Kidney (tissue), 14 donors: Measurements from ENCODE around the gene HSPB1. TPM values are rescaled to one million over a fixed set of nuclear protein-coding genes. Genes with fewer than 3 reads are reported as not detected.

ENCODE experiments used
- DNase-seq, 5 donors: peaks; one replicate each; pipeline ENCODE4 v3.0.0-alpha.2; 2013 to 2020
- FAIRE-seq: peaks from 2 replicates; lab custom pipeline; 2012; peaks lifted over from hg19 to GRCh38; lab: Jason Lieb, UNC
- H3K27ac ChIP-seq, 2 donors: one replicate each; pipeline ENCODE4 v1.7.0; 2013; ENCODE audit warnings: low read depth in 2 of 2, low read length in 2 of 2, inconsistent platforms in 1 of 2
- H3K27me3 ChIP-seq: one replicate; pipeline ENCODE4 v1.7.1; 2013; ENCODE audit warnings: low read length, inconsistent platforms; ENCODE audit not compliant: control insufficient read depth, insufficient read depth
- H3K36me3 ChIP-seq, 3 donors: one replicate each; pipeline versions ENCODE4 v1.7.0 to v1.7.1; 2013; ENCODE audit warnings: low read length in 3 of 3, control low read depth in 1 of 3, inconsistent platforms in 1 of 3; ENCODE audit not compliant: insufficient read depth in 3 of 3, control insufficient read depth in 2 of 3
- H3K4me1 ChIP-seq, 3 donors: one replicate each; pipeline versions ENCODE4 v1.7.0 to v1.7.1; 2013; ENCODE audit warnings: low read length in 3 of 3, inconsistent platforms in 1 of 3, low read depth in 1 of 3; ENCODE audit not compliant: control insufficient read depth in 2 of 3, insufficient read depth in 2 of 3
- H3K4me3 ChIP-seq, 3 donors: one replicate each; pipeline versions ENCODE4 v1.7.0 to v1.8.1; 2013; ENCODE audit warnings: low read length in 3 of 3, control low read depth in 1 of 3, inconsistent platforms in 1 of 3
- H3K9ac ChIP-seq, 3 donors: one replicate each; pipeline versions ENCODE4 v1.7.0 to v1.7.1; 2013; ENCODE audit warnings: low read length in 3 of 3, control low read depth in 1 of 3, inconsistent platforms in 1 of 3
- H3K9me3 ChIP-seq, 3 donors: one replicate each; pipeline versions ENCODE4 v1.7.0 to v1.7.1; 2013; ENCODE audit warnings: low read length in 3 of 3, control low read depth in 1 of 3, inconsistent platforms in 1 of 3; ENCODE audit not compliant: control insufficient read depth in 2 of 3, insufficient read depth in 1 of 3
- intact Hi-C: fragments of 100-400 bp; cut with DNase I; formaldehyde crosslinking; loops from one replicate; pipeline ENCODE4 v1.11.1; 2022
- polyA plus RNA-seq: library from polyadenylated mRNA; stranded (reverse); fragments of 350-450 nt; fragmentation: Illumina TruSeq; extraction: RNeasy Lipid Tissue Mini Kit (QIAGEN cat#74804); gene quantifications from one replicate; pipeline ENCODE4 v1.2.3, GENCODE V29; 2014; ENCODE audit warnings: low read depth, low replicate concordance; ENCODE audit not compliant: insufficient read depth
- total RNA-seq: library from RNA; stranded (reverse); fragmentation: NEBNext Ultra II Directional; extraction: Animal tissue kit (Norgen Biotek cat#: 25700); gene quantifications from one replicate; pipeline ENCODE4 v1.2.1, GENCODE V29; 2021
- TF ChIP-seq, protein P1 (sequence below): IDR thresholded peaks from 3 replicates; pipeline ENCODE4 v1.5.1; 2012; ENCODE audit warnings: mild to moderate bottlenecking, moderate library complexity, borderline replicate concordance; ENCODE audit not compliant: insufficient read depth; ENCODE audit errors: extremely low read depth
- donor health status: control.
- donor health status: control.
- donor health status: control.
- donor health status: control.
- donor health status: control.
- donor health status: DM: yes; HTN: yes; CAD: no.
- donor health status: Normal renal cell carcinoma (clear cell type).

Gene HSPB1
- total and polyA plus RNA-seq, 2 donors from 2014 or later, result 1,012 to 1,561 TPM

DNA sequence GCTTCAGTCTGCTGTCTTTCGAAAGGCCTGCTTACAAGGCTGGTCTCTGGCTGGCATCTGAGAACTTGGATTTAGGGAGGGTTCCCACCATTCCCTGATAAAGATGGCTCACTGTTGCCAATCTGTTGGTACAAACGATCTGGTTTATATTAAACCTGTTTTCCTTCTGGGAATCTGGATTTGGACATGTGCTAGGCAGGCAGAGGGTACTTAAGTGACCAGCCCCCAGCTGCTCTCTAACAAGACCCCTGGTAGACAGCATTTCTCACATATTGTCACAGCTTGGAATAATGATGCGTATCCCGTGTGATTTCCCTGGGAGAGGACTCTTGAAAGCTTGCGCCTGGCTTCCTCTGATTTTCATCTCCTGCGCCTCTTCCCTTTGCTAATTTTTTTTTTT lies 34.7 kb downstream of the HSPB1 start:
- TF ChIP-seq, protein P1, sequence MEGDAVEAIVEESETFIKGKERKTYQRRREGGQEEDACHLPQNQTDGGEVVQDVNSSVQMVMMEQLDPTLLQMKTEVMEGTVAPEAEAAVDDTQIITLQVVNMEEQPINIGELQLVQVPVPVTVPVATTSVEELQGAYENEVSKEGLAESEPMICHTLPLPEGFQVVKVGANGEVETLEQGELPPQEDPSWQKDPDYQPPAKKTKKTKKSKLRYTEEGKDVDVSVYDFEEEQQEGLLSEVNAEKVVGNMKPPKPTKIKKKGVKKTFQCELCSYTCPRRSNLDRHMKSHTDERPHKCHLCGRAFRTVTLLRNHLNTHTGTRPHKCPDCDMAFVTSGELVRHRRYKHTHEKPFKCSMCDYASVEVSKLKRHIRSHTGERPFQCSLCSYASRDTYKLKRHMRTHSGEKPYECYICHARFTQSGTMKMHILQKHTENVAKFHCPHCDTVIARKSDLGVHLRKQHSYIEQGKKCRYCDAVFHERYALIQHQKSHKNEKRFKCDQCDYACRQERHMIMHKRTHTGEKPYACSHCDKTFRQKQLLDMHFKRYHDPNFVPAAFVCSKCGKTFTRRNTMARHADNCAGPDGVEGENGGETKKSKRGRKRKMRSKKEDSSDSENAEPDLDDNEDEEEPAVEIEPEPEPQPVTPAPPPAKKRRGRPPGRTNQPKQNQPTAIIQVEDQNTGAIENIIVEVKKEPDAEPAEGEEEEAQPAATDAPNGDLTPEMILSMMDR, result no peak
- no peaks in the 10 kb centered on the region for H3K9me3 ChIP-seq
- no peaks in the 10 kb centered on the region for H3K36me3 ChIP-seq
- no peak overlapping the region for H3K4me3 ChIP-seq
- DNase-seq (no peak), FAIRE-seq (no peak)
- H3K9ac ChIP-seq, result no peak overlapping the region
- no peak overlapping the region for H3K27ac ChIP-seq
- H3K27me3 ChIP-seq, result no peaks in the 10 kb centered on the region
- intact Hi-C loops, result no loop called here
- peaks cover 0 to 14% (median 13%) of the 10 kb centered on the region in 3 donors for H3K4me1 ChIP-seq

DNA sequence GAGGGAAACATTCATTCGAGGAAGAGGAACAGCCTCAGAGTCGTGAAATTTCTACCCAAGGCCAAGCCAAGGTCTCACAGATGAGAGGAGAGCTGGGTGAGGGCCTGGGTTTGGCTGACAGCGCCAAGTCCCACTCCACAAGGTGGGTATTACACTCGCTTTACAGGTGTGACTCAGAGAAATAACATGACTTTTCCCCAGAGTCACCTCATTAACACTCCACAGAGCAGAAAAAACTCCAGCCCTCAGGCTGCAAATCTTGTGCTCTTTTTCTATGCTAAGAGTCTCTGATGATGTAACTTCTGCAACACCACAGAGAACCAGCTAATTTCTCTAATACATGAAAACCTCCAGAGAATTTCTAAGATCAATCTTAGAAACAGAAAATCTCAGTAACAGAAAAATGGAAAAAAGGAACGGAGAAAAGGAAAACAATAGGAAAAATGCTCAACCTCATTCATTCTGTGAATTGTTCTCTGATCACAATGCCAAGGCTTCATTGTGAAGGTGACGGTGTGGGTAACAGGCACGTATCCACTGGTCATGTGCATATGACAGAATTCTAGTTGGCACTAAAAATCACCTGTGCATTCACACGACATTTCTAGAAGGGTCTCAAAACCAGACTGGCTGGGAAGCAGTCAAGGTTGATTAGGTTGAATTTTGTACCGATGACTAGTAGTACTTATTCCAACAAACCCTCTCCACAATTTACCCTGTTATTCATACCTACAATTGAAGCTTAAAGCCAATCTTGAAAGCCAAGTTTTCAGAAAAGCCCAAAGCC lies 36.0 kb downstream of the HSPB1 start:
- Histone ChIP-seq H3K36me3 (peaks cover 0 to 5% (median 3%) of the 10 kb centered on the region in 3 donors), H3K4me3 (no peak overlapping the region), H3K27me3 (no peaks in the 10 kb centered on the region), H3K9me3 (no peaks in the 10 kb centered on the region), H3K4me1 (peaks cover 0 to 11% (median 5%) of the 10 kb centered on the region in 3 donors), H3K9ac (no peak overlapping the region), H3K27ac (no peak overlapping the region)
- TF ChIP-seq, protein P1, result no peak
- no peak for DNase-seq
- FAIRE-seq, result no peak
- intact Hi-C loops, result no loop called here

DNA sequence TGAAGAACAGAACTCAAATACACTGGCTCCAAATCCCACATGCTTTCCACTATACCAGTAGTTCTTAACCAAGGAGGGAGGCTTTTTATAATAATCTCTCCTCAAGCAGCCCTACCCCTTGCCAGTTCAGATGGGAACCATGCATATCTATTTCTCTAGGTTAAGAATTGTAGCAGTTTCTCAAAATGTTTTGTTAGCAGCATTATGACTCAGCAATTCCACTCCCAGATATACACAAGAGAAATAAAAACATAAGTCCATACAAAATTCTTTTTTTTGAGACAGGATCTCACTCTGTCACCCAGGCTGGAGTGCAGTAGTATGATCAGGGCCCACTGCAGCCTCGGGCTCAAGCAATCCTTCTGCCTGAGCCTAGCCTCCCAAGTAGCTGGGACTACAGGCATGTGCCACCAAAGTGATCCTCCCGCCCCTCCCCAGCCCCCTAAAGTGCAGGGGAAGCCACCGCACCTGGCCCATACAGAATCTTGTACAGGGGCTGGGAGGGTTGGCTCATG lies 38.2 kb downstream of the HSPB1 start:
- H3K27ac ChIP-seq, result no peak overlapping the region
- peaks cover 0 to 4% (median 0%) of the 10 kb centered on the region in 3 donors for H3K4me1 ChIP-seq
- H3K36me3 ChIP-seq, result peaks cover 0 to 12% (median 10%) of the 10 kb centered on the region in 3 donors
- H3K27me3 ChIP-seq, result no peaks in the 10 kb centered on the region
- no peaks in the 10 kb centered on the region for H3K9me3 ChIP-seq
- no peak overlapping the region for H3K9ac ChIP-seq
- FAIRE-seq (no peak), DNase-seq (no peak)
- H3K4me3 ChIP-seq, result no peak overlapping the region
- intact Hi-C loops, result no loop called here
- TF ChIP-seq, protein P1, result no peak
